ENCODE measurements around the gene RUNX1. TPM values are rescaled to one million over a fixed set of nuclear protein-coding genes. Genes with fewer than 3 reads are reported as not detected.

Gene RUNX1
- total RNA-seq, 3 donors from 2014 or later, result 24.8 to 165 (median 127) TPM

- Histone ChIP-seq H3K27ac (no peak overlapping the region), H3K9me3 (no peaks in the 10 kb centered on the region), H3K4me1 (peaks cover 0 to 6% of the 10 kb centered on the region in 2 donors), H3K27me3 (no peaks in the 10 kb centered on the region), H3K4me3 (no peak overlapping the region), H3K36me3 (no peaks in the 10 kb centered on the region)
- no peak for DNase-seq (ENCODE audit: low spot score in 2 of 2)
- TF ChIP-seq CTCF (IDR thresholded peaks at IDR 0.05), result no peak
- TF ChIP-seq POLR2AphosphoS5 (IDR thresholded peaks at IDR 0.05), result no peak
- TF ChIP-seq POLR2A (IDR thresholded peaks at IDR 0.05), result no peak
- intact Hi-C loops (cut with DNase I; ENCODE audit: low total_unique reads), result no loop called here
Observed at GRCh38 chr21:35044128-35044527, 5.0 kb downstream of the RUNX1 start.

- Histone ChIP-seq H3K4me3 (no peak overlapping the region), H3K4me1 (peaks cover 0 to 6% of the 10 kb centered on the region in 2 donors), H3K27me3 (no peaks in the 10 kb centered on the region), H3K9me3 (no peaks in the 10 kb centered on the region), H3K36me3 (no peaks in the 10 kb centered on the region), H3K27ac (no peak overlapping the region)
- no peak for TF ChIP-seq POLR2AphosphoS5 (IDR thresholded peaks at IDR 0.05)
- no peak for TF ChIP-seq CTCF (IDR thresholded peaks at IDR 0.05)
- TF ChIP-seq POLR2A (IDR thresholded peaks at IDR 0.05), result no peak
- DNase-seq (ENCODE audit: low spot score in 2 of 2), result no peak
- intact Hi-C loops (cut with DNase I; ENCODE audit: low total_unique reads), result no loop called here
Observed at GRCh38 chr21:35043549-35043948, 5.6 kb downstream of the RUNX1 start.

GRCh38 chr21:35042836-35043235 lies 6.3 kb downstream of the RUNX1 start:
- no peak for TF ChIP-seq POLR2AphosphoS5 (IDR thresholded peaks at IDR 0.05)
- TF ChIP-seq CTCF (IDR thresholded peaks at IDR 0.05), result no peak
- TF ChIP-seq POLR2A (IDR thresholded peaks at IDR 0.05), result no peak
- H3K27ac ChIP-seq, result no peak overlapping the region
- intact Hi-C loops (cut with DNase I; ENCODE audit: low total_unique reads), result no loop called here
- H3K4me3 ChIP-seq, result no peak overlapping the region
- H3K4me1 ChIP-seq, result peaks cover 0 to 6% of the 10 kb centered on the region in 2 donors
- no peaks in the 10 kb centered on the region for H3K36me3 ChIP-seq
- no peaks in the 10 kb centered on the region for H3K27me3 ChIP-seq
- DNase-seq (ENCODE audit: low spot score in 2 of 2), result no peak
- no peaks in the 10 kb centered on the region for H3K9me3 ChIP-seq

- Histone ChIP-seq H3K4me1 (peaks cover 0 to 3% of the 10 kb centered on the region in 2 donors), H3K4me3 (no peak overlapping the region), H3K27ac (no peak overlapping the region), H3K9me3 (no peaks in the 10 kb centered on the region), H3K36me3 (no peaks in the 10 kb centered on the region), H3K27me3 (no peaks in the 10 kb centered on the region)
- intact Hi-C loops (cut with DNase I; ENCODE audit: low total_unique reads), result no loop called here
- no peak for DNase-seq (ENCODE audit: low spot score in 2 of 2)
- no peak for TF ChIP-seq POLR2A (IDR thresholded peaks at IDR 0.05)
- no peak for TF ChIP-seq POLR2AphosphoS5 (IDR thresholded peaks at IDR 0.05)
- no peak for TF ChIP-seq CTCF (IDR thresholded peaks at IDR 0.05)
Observed at GRCh38 chr21:35041881-35042280, 7.2 kb downstream of the RUNX1 start.

GRCh38 chr21:35041122-35041521 lies 8.0 kb downstream of the RUNX1 start:
- Histone ChIP-seq H3K36me3 (no peaks in the 10 kb centered on the region), H3K4me1 (no peaks in the 10 kb centered on the region), H3K27me3 (no peaks in the 10 kb centered on the region), H3K9me3 (no peaks in the 10 kb centered on the region), H3K27ac (no peak overlapping the region), H3K4me3 (no peak overlapping the region)
- intact Hi-C loops (cut with DNase I; ENCODE audit: low total_unique reads), result no loop called here
- TF ChIP-seq CTCF (IDR thresholded peaks at IDR 0.05) (no peak), POLR2AphosphoS5 (IDR thresholded peaks at IDR 0.05) (no peak), POLR2A (IDR thresholded peaks at IDR 0.05) (no peak)
- DNase-seq (ENCODE audit: low spot score in 2 of 2), result no peak
